Stimulated activated CD8-positive, alpha-beta memory T cell treated with anti-CD3 and anti-CD28 coated beads, Interleukin-7, amount 100 ng/mL, for 48 hours (primary cell): ENCODE measurements around the gene EFCAB9.
"Not testable (repeated sequence)": the region's sequence is repeated elsewhere in the genome, so short reads cannot be mapped to it uniquely, and the experiment has no call there.

Experiments
- DNase-seq, 2 donors: peaks; one replicate each; pipeline ENCODE4 v3.0.0-alpha.2; 2020; ENCODE audit warnings: low read depth in 1 of 2; ENCODE audit errors: extremely low read depth in 1 of 2

The EFCAB9 gene

GRCh38 chr5:172193872-172194271 lies at the start of gene EFCAB9:
TSS of gene EFCAB9 (plus strand) at chr5:172194172. CDS start at chr5:172194173, 1 bp downstream.
- no peak for DNase-seq

- DNase-seq, result no peak
These were observed 49.6 kb upstream of the EFCAB9 start for GRCh38 chr5:172144291-172144815.

GRCh38 chr5:172144931-172145869 lies 48.8 kb upstream of the EFCAB9 start:
- no peak for DNase-seq

GRCh38 chr5:172145870-172146747 lies 47.9 kb upstream of the EFCAB9 start:
- DNase-seq, result no peak

GRCh38 chr5:172146748-172147092 lies 47.3 kb upstream of the EFCAB9 start:
- no peak for DNase-seq

- peak in 1 of 2 donors; percentile 25 for DNase-seq
These were observed 46.1 kb upstream of the EFCAB9 start for GRCh38 chr5:172147857-172148256.

- no peak for DNase-seq
These were observed 45.6 kb upstream of the EFCAB9 start for GRCh38 chr5:172148381-172148780.

GRCh38 chr5:172149073-172149472 lies 44.9 kb upstream of the EFCAB9 start:
- no peak for DNase-seq

GRCh38 chr5:172149481-172149880 lies 44.5 kb upstream of the EFCAB9 start:
- not testable (repeated sequence) for DNase-seq

- DNase-seq, result no peak
These were observed 43.2 kb upstream of the EFCAB9 start for GRCh38 chr5:172150514-172151425.

- no peak for DNase-seq
These were observed 42.2 kb upstream of the EFCAB9 start for GRCh38 chr5:172151661-172152210.

GRCh38 chr5:172153695-172154094 lies 40.3 kb upstream of the EFCAB9 start:
- DNase-seq, result no peak

GRCh38 chr5:172155101-172155500 lies 38.9 kb upstream of the EFCAB9 start:
- DNase-seq, result not testable (repeated sequence)

- no peak for DNase-seq
These were observed 37.4 kb upstream of the EFCAB9 start for GRCh38 chr5:172156541-172156994.

GRCh38 chr5:172159016-172159415 lies 35.0 kb upstream of the EFCAB9 start:
- DNase-seq, result no peak

- no peak for DNase-seq
These were observed 33.5 kb upstream of the EFCAB9 start for GRCh38 chr5:172160506-172160905.

GRCh38 chr5:172162323-172162986 lies 31.5 kb upstream of the EFCAB9 start:
- DNase-seq, result no peak

GRCh38 chr5:172162987-172163343 lies 31.0 kb upstream of the EFCAB9 start:
- DNase-seq, result no peak

- DNase-seq, result no peak
These were observed 30.6 kb upstream of the EFCAB9 start for GRCh38 chr5:172163346-172163745.
